Uterus (tissue), 2 donors: ENCODE data around the gene RSRC1.

Source experiments
- POLR2A ChIP-seq, 2 donors: fragments of 450-650 bp; IDR thresholded peaks; one replicate each; pipeline ENCODE4 v1.6.1; 2016; ENCODE audit warnings: antibody characterized with exemption in 2 of 2, mild to moderate bottlenecking in 1 of 2, moderate library complexity in 1 of 2
- TF ChIP-seq, protein P1 (sequence below), 4 experiments: fragments of 200-600 bp in 2 of 4; fragments of 450-650 bp in 2 of 4; sonication (generic) in 2 of 4; IDR thresholded peaks; one replicate each; pipeline ENCODE4 v1.5.1; 2016 to 2019; ENCODE audit warnings: antibody characterized with exemption in 4 of 4, mild to moderate bottlenecking in 2 of 4, moderate library complexity in 1 of 4

GRCh38 chr3:158074591-158074990, 35.3 kb upstream of the RSRC1 start:
- TF ChIP-seq, protein P1, sequence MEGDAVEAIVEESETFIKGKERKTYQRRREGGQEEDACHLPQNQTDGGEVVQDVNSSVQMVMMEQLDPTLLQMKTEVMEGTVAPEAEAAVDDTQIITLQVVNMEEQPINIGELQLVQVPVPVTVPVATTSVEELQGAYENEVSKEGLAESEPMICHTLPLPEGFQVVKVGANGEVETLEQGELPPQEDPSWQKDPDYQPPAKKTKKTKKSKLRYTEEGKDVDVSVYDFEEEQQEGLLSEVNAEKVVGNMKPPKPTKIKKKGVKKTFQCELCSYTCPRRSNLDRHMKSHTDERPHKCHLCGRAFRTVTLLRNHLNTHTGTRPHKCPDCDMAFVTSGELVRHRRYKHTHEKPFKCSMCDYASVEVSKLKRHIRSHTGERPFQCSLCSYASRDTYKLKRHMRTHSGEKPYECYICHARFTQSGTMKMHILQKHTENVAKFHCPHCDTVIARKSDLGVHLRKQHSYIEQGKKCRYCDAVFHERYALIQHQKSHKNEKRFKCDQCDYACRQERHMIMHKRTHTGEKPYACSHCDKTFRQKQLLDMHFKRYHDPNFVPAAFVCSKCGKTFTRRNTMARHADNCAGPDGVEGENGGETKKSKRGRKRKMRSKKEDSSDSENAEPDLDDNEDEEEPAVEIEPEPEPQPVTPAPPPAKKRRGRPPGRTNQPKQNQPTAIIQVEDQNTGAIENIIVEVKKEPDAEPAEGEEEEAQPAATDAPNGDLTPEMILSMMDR (IDR thresholded peaks at IDR 0.05) = no peak
- no peak for TF ChIP-seq POLR2A (IDR thresholded peaks at IDR 0.05)
